Type B pancreatic cell (in vitro differentiated cells): ENCODE results near the gene GLIS2. TPM values are rescaled to one million over a fixed set of nuclear protein-coding genes. Genes with fewer than 3 reads are reported as not detected.

Source experiments
- DNase-seq: peaks from one replicate; pipeline ENCODE4 v3.0.0; 2021; ENCODE audit warnings: mixed read lengths; ENCODE audit not compliant: unreplicated experiment; ENCODE audit errors: extremely low spot score
- H3K27ac Mint-ChIP-seq: 2 replicates; pipeline ENCODE4 v1.8.0; 2021; ENCODE audit warnings: mild to moderate bottlenecking, mixed read lengths
- H3K27me3 Mint-ChIP-seq: 2 replicates; pipeline ENCODE4 v1.8.0; 2021; ENCODE audit warnings: mixed read lengths
- H3K36me3 Mint-ChIP-seq: 2 replicates; pipeline ENCODE4 v1.8.0; 2021; ENCODE audit warnings: mixed read lengths
- H3K4me1 Mint-ChIP-seq: one replicate; pipeline ENCODE4 v1.8.0; 2021; ENCODE audit warnings: mixed read lengths; ENCODE audit not compliant: unreplicated experiment
- H3K4me3 Mint-ChIP-seq: 2 replicates; pipeline ENCODE4 v1.8.0; 2021; ENCODE audit warnings: mild to moderate bottlenecking, mixed read lengths
- H3K9me3 Mint-ChIP-seq: 2 replicates; pipeline ENCODE4 v1.8.0; 2021; ENCODE audit warnings: mixed read lengths
- total RNA-seq: library from RNA; stranded (reverse); gene quantifications from 2 replicates; pipeline ENCODE4 v1.2.1, GENCODE V29; 2021; ENCODE audit warnings: low replicate concordance
- TF ChIP-seq, protein P1 (sequence below): fragments of 200-600 bp; sonication (generic); conservative IDR thresholded peaks from 2 replicates; pipeline ENCODE4 v1.5.0; 2021; ENCODE audit warnings: antibody characterized with exemption, mild to moderate bottlenecking

GLIS2 gene
- total RNA-seq, 1 donor from 2014 or later = 23.0 TPM

DNA sequence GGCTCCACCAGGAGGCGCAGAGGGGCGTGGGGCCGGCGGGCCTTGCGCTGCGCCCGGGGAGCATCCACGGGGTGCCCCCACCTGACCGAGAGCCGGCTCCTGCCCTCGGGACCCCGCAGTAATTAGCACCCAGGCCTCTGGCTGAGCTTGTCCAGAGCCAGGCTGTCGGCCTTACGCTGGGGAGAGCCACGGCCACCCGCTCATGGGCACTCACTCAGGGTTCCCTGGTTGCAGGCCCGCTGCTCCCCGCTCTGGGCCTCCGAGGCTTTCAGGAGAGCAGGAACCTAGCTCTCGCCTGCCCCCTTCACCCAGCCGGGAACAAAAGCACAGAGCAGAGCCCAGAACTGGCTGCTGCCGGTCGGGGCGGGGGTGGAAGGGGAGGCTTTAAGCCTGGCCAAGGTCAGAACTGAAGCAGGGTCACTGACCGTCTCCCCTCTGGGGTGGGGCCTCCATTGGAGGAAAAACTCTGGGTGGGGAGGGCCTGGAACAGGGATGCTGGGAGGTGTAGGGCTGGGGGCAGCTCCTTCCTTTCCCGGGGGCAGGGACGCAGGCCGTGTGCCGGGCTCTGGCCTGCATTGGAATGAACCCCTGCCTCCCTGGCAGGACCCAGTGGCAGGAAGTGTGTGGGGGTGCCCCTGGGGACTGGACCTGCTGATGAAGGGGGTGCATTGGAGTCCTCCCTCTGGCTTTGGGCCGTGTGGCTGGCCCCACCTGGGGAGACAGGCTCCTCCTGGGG lies 12.3 kb downstream of the GLIS2 start:
- H3K4me3 Mint-ChIP-seq = peak overlapping the region; percentile 74
- H3K27ac Mint-ChIP-seq = no peak overlapping the region
- no peaks in the 10 kb centered on the region for H3K27me3 Mint-ChIP-seq
- no peaks in the 10 kb centered on the region for H3K36me3 Mint-ChIP-seq
- H3K4me1 Mint-ChIP-seq = peaks cover 20% of the 10 kb centered on the region
- DNase-seq = no peak
- TF ChIP-seq, protein P1, sequence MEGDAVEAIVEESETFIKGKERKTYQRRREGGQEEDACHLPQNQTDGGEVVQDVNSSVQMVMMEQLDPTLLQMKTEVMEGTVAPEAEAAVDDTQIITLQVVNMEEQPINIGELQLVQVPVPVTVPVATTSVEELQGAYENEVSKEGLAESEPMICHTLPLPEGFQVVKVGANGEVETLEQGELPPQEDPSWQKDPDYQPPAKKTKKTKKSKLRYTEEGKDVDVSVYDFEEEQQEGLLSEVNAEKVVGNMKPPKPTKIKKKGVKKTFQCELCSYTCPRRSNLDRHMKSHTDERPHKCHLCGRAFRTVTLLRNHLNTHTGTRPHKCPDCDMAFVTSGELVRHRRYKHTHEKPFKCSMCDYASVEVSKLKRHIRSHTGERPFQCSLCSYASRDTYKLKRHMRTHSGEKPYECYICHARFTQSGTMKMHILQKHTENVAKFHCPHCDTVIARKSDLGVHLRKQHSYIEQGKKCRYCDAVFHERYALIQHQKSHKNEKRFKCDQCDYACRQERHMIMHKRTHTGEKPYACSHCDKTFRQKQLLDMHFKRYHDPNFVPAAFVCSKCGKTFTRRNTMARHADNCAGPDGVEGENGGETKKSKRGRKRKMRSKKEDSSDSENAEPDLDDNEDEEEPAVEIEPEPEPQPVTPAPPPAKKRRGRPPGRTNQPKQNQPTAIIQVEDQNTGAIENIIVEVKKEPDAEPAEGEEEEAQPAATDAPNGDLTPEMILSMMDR = peak; percentile 72
- H3K9me3 Mint-ChIP-seq = no peaks in the 10 kb centered on the region

GRCh38 chr16:4328782-4329775 lies 13.2 kb downstream of the GLIS2 start:
- Mint-ChIP-seq H3K4me3 (peak overlapping the region; percentile 15), H3K9me3 (no peaks in the 10 kb centered on the region), H3K4me1 (peaks cover 20% of the 10 kb centered on the region), H3K27ac (peak overlapping the region; percentile 15), H3K27me3 (no peaks in the 10 kb centered on the region), H3K36me3 (no peaks in the 10 kb centered on the region)
- no peak for DNase-seq
- TF ChIP-seq, protein P1 = no peak

- H3K27me3 Mint-ChIP-seq = no peaks in the 10 kb centered on the region
- no peaks in the 10 kb centered on the region for H3K36me3 Mint-ChIP-seq
- TF ChIP-seq, protein P1 = peak; percentile 96
- H3K4me1 Mint-ChIP-seq = peaks cover 14% of the 10 kb centered on the region
- no peak for DNase-seq
- no peak overlapping the region for H3K4me3 Mint-ChIP-seq
- peak overlapping the region; percentile 15 for H3K27ac Mint-ChIP-seq
- H3K9me3 Mint-ChIP-seq = no peaks in the 10 kb centered on the region
Measured at GRCh38 chr16:4330277-4330874, 14.5 kb downstream of the GLIS2 start.

DNA sequence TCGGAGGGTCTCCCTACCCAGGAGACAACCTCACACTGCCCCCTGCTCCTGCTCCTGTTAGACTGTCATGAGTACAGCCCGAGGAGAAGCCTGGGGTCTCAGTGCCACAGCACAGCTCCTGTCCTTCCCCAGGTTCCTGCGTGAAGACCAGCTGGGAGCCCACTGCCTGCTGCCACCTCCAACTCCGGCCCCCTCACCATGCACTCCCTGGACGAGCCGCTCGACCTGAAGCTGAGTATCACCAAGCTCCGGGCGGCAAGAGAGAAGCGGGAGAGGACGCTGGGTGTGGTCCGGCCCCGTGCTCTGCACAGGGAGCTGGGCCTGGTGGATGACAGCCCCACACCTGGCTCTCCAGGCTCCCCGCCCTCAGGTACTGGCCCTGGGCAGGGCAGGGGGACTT lies 16.2 kb downstream of the GLIS2 start:
- no peak for DNase-seq
- Mint-ChIP-seq H3K9me3 (no peaks in the 10 kb centered on the region), H3K36me3 (no peaks in the 10 kb centered on the region), H3K4me3 (no peak overlapping the region), H3K27me3 (no peaks in the 10 kb centered on the region), H3K4me1 (peaks cover 14% of the 10 kb centered on the region), H3K27ac (no peak overlapping the region)
- TF ChIP-seq, protein P1 = no peak

DNA sequence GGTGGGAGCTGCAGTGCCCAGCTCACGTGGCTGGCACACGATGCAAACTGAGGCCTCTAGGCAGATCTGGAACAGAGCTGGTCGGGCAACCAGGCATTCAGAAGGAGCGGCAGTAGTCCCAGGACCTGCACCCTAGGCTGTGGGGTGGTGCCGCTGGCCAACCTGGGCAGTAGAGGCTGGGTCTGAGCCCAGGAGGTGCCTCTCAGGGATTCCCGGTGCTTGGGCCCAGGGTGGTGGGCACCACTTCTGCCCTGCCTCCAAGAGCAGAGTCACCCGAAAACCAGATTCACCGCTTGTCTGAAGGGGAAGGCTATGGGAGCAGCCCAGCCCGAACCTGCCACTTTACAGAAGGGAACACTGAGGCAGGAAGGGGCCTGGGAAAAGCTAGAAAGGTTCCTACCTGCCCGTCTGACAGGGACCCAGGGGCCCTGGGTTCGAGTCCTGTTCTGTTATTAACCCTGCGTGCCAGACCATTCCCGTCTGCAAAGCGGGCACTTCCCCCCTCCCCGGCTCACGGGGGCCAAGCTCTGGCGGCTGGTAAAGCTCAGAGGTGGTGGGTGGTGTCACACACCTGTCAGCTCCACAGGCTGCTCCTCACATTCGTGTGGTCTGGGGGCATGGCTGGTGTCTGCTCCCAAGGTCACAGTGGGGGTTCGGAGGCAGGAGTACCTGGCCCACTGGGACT lies 16.9 kb downstream of the GLIS2 start:
- DNase-seq = no peak
- no peak overlapping the region for H3K27ac Mint-ChIP-seq
- no peaks in the 10 kb centered on the region for H3K9me3 Mint-ChIP-seq
- H3K4me1 Mint-ChIP-seq = peaks cover 14% of the 10 kb centered on the region
- H3K36me3 Mint-ChIP-seq = no peaks in the 10 kb centered on the region
- no peaks in the 10 kb centered on the region for H3K27me3 Mint-ChIP-seq
- TF ChIP-seq, protein P1 = no peak
- H3K4me3 Mint-ChIP-seq = no peak overlapping the region
